Hepatocyte (in vitro differentiated cells): ENCODE results near the gene EML6. TPM values are rescaled to one million over a fixed set of nuclear protein-coding genes. Genes with fewer than 3 reads are reported as not detected.

ENCODE experiments used
- DNase-seq: peaks from one replicate; pipeline ENCODE4 v3.0.0-alpha.2; 2016; ENCODE audit warnings: low spot score
- H2AFZ ChIP-seq: fragments of 200-600 bp; sonication (generic); 2 replicates; pipeline ENCODE4 v1.6.0; 2016; ENCODE audit warnings: antibody characterized with exemption, mild to moderate bottlenecking
- H3K27ac ChIP-seq: fragments of 200-600 bp; sonication (generic); 2 replicates; pipeline ENCODE4 v1.5.1; 2016; ENCODE audit warnings: mild to moderate bottlenecking
- H3K27me3 ChIP-seq: fragments of 200-600 bp; sonication (generic); 2 replicates; pipeline ENCODE4 v1.6.1; 2016
- H3K36me3 ChIP-seq: fragments of 200-600 bp; sonication (generic); replicated peaks from 2 replicates; pipeline ENCODE4 v1.5.1; 2016; ENCODE audit warnings: low read depth; ENCODE audit not compliant: insufficient read depth
- H3K4me1 ChIP-seq: fragments of 200-600 bp; sonication (generic); 2 replicates; pipeline ENCODE4 v1.5.1; 2016; ENCODE audit warnings: mild to moderate bottlenecking, moderate library complexity; ENCODE audit not compliant: insufficient read depth
- H3K4me2 ChIP-seq: fragments of 200-600 bp; sonication (generic); 2 replicates; pipeline ENCODE4 v1.6.0; 2016
- H3K4me3 ChIP-seq: fragments of 200-600 bp; sonication (generic); 2 replicates; pipeline ENCODE4 v1.5.1; 2016; ENCODE audit warnings: mild to moderate bottlenecking
- H3K79me2 ChIP-seq: fragments of 200-600 bp; sonication (generic); 2 replicates; pipeline ENCODE4 v1.6.0; 2017; ENCODE audit warnings: mild to moderate bottlenecking
- H3K9me2 ChIP-seq: fragments of 200-600 bp; sonication (generic); replicated peaks from 2 replicates; pipeline ENCODE4 v1.6.0; 2017; ENCODE audit warnings: mild to moderate bottlenecking; ENCODE audit not compliant: insufficient read depth
- H3K9me3 ChIP-seq: fragments of 200-600 bp; sonication (generic); 2 replicates; pipeline ENCODE4 v1.5.1; 2016; ENCODE audit warnings: low read depth, mild to moderate bottlenecking
- H4K20me1 ChIP-seq: fragments of 200-600 bp; sonication (generic); 2 replicates; pipeline ENCODE4 v1.6.0; 2016; ENCODE audit warnings: mild to moderate bottlenecking; ENCODE audit not compliant: insufficient read depth, poor library complexity, severe bottlenecking
- EZH2 ChIP-seq: fragments of 200-600 bp; sonication (generic); IDR thresholded peaks from 2 replicates; pipeline ENCODE4 v1.6.1; 2016; ENCODE audit warnings: antibody characterized with exemption, mild to moderate bottlenecking, borderline replicate concordance
- EZH2phosphoT487 ChIP-seq: fragments of 200-600 bp; sonication (generic); IDR thresholded peaks from one replicate; pipeline ENCODE4 v1.6.1; 2018; ENCODE audit warnings: antibody characterized with exemption, mild to moderate bottlenecking, low read depth, moderate library complexity; ENCODE audit not compliant: unreplicated experiment, severe bottlenecking
- WGBS: methylation state at CpG from one replicate; pipeline ENCODE4 v1.1.6; 2016; ENCODE audit warnings: low lambda C conversion rate; ENCODE audit errors: missing lambda C conversion rate; 5-methylcytosine and 5-hydroxymethylcytosine counted together
- polyA plus RNA-seq: library from polyadenylated mRNA; unstranded; fragments of >200 nt; fragmentation: Nextera tagmentation; extraction: Ambion mirVana; gene quantifications from 2 replicates; pipeline ENCODE4 v1.2.1, GENCODE V29; 2016
- total RNA-seq: library from RNA; depleted of rRNA; stranded (reverse); fragments of >200 nt; gene quantifications from 2 replicates; pipeline ENCODE4 v1.2.3, GENCODE V29; 2014
- TF ChIP-seq, protein P1 (sequence below): fragments of 200-600 bp; sonication (generic); IDR thresholded peaks from 2 replicates; pipeline ENCODE4 v1.5.1; 2016; ENCODE audit warnings: antibody characterized with exemption, mild to moderate bottlenecking; ENCODE audit not compliant: poor library complexity

EML6 gene
- total RNA-seq (2.2 and 4.0 TPM in 2 replicates), polyA plus RNA-seq (1.9 and 6.1 TPM in 2 replicates)

DNA sequence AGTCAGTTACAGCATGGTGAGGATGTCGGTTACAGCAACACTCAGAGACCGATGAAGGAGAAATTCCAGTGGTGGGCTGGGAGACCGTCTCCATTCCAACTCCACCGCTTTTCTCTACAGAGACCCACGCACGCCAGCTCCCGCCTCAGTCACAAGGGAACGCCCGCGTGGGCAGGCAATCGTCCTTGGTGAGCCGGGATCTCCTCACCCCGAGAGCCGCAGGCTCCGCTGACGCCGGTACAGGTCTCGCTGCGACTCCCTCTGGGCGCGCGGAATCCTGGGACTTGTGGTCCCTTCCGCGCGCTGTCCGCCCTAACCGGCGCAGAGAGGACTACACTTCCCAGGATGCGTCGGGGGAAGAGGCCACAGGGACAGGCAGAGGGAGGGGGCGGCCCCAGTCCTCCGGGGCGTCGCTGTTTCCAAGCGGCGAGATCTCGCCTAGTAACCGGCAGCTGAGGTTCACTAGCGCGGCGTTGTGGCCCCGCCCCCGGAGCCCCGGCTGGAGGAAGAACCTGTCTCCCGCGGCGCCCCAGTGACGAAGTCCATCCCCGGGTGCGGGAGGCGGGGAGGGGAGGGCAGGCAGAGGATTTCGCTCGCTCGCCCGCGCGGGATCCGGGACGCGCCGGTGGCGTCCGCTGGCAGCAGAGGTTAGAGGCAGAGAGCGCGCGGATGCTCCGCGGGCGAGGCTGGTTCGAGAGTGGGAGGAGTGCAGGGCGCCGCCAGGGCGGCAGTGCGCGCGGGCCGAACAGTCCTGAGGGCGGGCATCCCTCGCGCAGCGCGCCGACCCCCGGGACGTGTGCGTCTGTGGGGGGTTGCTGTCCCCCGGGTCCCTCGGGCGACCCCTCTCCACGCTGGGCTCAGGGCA is at the start of gene EML6:
Gene EML6, plus strand, starts transcription at position 532 of the 865 bp plus-strand sequence. CDS start 1,400 bp downstream, outside the sequence.
- Histone ChIP-seq H3K27ac (peak within 1 kb of the TSS; percentile 77), H3K9me2 (no peaks in the 10 kb centered on the region), H3K79me2 (no peaks in the 10 kb centered on the region), H3K4me2 (peak within 1 kb of the TSS; percentile 93), H2AFZ (peak within 1 kb of the TSS; percentile 96), H3K27me3 (peaks cover 36% of the 10 kb centered on the region), H3K4me3 (peak within 1 kb of the TSS; percentile 47), H3K36me3 (no peaks in the 10 kb centered on the region), H3K9me3 (no peaks in the 10 kb centered on the region), H3K4me1 (peaks cover 4% of the 10 kb centered on the region), H4K20me1 (no peaks in the 10 kb centered on the region)
- TF ChIP-seq EZH2phosphoT487, result no peak
- TF ChIP-seq, protein P1, sequence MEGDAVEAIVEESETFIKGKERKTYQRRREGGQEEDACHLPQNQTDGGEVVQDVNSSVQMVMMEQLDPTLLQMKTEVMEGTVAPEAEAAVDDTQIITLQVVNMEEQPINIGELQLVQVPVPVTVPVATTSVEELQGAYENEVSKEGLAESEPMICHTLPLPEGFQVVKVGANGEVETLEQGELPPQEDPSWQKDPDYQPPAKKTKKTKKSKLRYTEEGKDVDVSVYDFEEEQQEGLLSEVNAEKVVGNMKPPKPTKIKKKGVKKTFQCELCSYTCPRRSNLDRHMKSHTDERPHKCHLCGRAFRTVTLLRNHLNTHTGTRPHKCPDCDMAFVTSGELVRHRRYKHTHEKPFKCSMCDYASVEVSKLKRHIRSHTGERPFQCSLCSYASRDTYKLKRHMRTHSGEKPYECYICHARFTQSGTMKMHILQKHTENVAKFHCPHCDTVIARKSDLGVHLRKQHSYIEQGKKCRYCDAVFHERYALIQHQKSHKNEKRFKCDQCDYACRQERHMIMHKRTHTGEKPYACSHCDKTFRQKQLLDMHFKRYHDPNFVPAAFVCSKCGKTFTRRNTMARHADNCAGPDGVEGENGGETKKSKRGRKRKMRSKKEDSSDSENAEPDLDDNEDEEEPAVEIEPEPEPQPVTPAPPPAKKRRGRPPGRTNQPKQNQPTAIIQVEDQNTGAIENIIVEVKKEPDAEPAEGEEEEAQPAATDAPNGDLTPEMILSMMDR, result peak; percentile 35
- WGBS, result 1% methylated on average over 72 of the region's 90 CpGs
- peak; percentile 99 for DNase-seq

DNA sequence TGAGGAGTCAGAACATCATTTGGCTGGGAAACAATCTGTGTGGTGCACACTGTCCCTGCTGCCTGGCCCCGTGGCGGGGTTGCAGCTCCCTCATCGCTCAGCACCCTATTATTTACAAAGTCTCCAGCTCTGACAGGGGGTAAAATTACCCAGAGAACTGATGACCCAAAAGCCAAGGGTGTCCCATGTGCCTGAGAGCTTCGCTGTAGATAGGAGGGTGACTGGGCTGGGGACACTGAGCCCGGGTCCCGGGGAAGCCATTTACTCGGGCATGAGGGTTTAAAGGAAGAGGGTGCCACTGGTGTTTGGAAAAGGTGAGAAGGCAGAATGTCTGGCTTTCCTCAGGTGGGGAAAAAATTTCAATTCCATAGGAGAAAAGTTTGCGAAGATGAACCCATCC is 48.2 kb upstream of the EML6 start:
- TF ChIP-seq, protein P1, result no peak
- no peak for TF ChIP-seq EZH2phosphoT487
- TF ChIP-seq EZH2, result no peak
- Histone ChIP-seq H2AFZ (no peak overlapping the region), H3K4me3 (no peak overlapping the region), H3K36me3 (no peaks in the 10 kb centered on the region), H4K20me1 (no peaks in the 10 kb centered on the region), H3K79me2 (no peaks in the 10 kb centered on the region), H3K27ac (no peak overlapping the region), H3K27me3 (no peaks in the 10 kb centered on the region), H3K9me3 (no peaks in the 10 kb centered on the region), H3K4me2 (no peak overlapping the region), H3K4me1 (peaks cover 13% of the 10 kb centered on the region), H3K9me2 (no peaks in the 10 kb centered on the region)
- no peak for DNase-seq
- 91% methylated on average over 8 of the region's 8 CpGs for WGBS

DNA sequence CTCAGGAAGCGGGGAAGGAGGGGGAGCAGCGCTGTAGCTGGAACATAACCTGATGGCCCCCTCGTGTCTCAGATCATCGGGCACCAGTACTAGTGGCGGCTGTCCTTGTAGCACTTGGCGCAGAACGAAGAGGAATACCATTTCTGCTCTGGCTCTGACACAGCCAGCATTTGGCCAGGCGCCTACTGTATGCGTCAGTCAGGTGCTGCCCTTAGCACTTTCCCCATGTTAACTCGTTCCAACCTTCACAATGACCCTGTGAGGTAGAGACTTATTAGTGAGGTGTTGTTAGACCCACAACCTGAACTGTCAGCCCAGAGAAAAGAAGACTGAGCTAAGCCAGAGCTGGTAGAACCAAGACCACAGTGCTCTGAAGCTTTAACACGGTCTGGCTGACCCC is 47.7 kb upstream of the EML6 start:
- H2AFZ ChIP-seq, result no peak overlapping the region
- H3K36me3 ChIP-seq, result no peaks in the 10 kb centered on the region
- H3K27me3 ChIP-seq, result no peaks in the 10 kb centered on the region
- TF ChIP-seq EZH2phosphoT487 (no peak), EZH2 (no peak)
- TF ChIP-seq, protein P1, result no peak
- no peaks in the 10 kb centered on the region for H3K9me3 ChIP-seq
- no peaks in the 10 kb centered on the region for H4K20me1 ChIP-seq
- H3K4me3 ChIP-seq, result no peak overlapping the region
- H3K79me2 ChIP-seq, result no peaks in the 10 kb centered on the region
- WGBS, result 85% methylated on average over 11 of the region's 11 CpGs
- no peak for DNase-seq
- H3K4me2 ChIP-seq, result no peak overlapping the region
- no peaks in the 10 kb centered on the region for H3K9me2 ChIP-seq
- H3K4me1 ChIP-seq, result peaks cover 9% of the 10 kb centered on the region
- no peak overlapping the region for H3K27ac ChIP-seq
